Astrocyte (in vitro differentiated cells and primary cell): ENCODE results near the gene KRT5. TPM values are rescaled to one million over a fixed set of nuclear protein-coding genes. Genes with fewer than 3 reads are reported as not detected.

ENCODE experiments used
- DNase-seq: peaks from one replicate; pipeline ENCODE4 v3.0.0-alpha.2; 2010; ENCODE audit warnings: low read depth
- FAIRE-seq: peaks from 2 replicates; lab custom pipeline; 2011; peaks lifted over from hg19 to GRCh38; lab: Jason Lieb, UNC
- H2AFZ ChIP-seq: 2 replicates; pipeline ENCODE4 v1.6.0; 2012; ENCODE audit warnings: low read depth, low read length, inconsistent platforms
- H3K27ac ChIP-seq: 2 replicates; pipeline ENCODE4 v1.5.1; 2011; ENCODE audit warnings: low read depth, low read length, inconsistent platforms
- H3K27me3 ChIP-seq: 2 replicates; pipeline ENCODE4 v1.6.0; 2011; ENCODE audit warnings: low read length, inconsistent platforms; ENCODE audit not compliant: insufficient read depth
- H3K36me3 ChIP-seq: 2 replicates; pipeline ENCODE4 v1.5.1; 2011; ENCODE audit warnings: low read length, inconsistent platforms; ENCODE audit not compliant: insufficient read depth
- H3K4me1 ChIP-seq: 2 replicates; pipeline ENCODE4 v1.5.1; 2011; ENCODE audit warnings: low read length, inconsistent platforms; ENCODE audit not compliant: insufficient read depth
- H3K4me2 ChIP-seq: 2 replicates; pipeline ENCODE4 v1.6.0; 2012; ENCODE audit warnings: low read length, inconsistent platforms
- H3K4me3 ChIP-seq: 2 replicates; pipeline ENCODE4 v1.5.1; 2011; ENCODE audit warnings: low read depth, mild to moderate bottlenecking, low read length, inconsistent platforms; ENCODE audit not compliant: insufficient read depth
- H3K79me2 ChIP-seq: 2 replicates; pipeline ENCODE4 v1.6.0; 2012; ENCODE audit warnings: mild to moderate bottlenecking, low read length, inconsistent platforms; ENCODE audit not compliant: insufficient read depth
- H3K9ac ChIP-seq: 2 replicates; pipeline ENCODE4 v1.6.0; 2012; ENCODE audit warnings: mild to moderate bottlenecking, low read length, inconsistent platforms
- H3K9me3 ChIP-seq: 2 replicates; pipeline ENCODE4 v1.5.1; 2012; ENCODE audit warnings: low read depth, mild to moderate bottlenecking, low read length, inconsistent platforms; ENCODE audit not compliant: insufficient read depth
- H4K20me1 ChIP-seq: 2 replicates; pipeline ENCODE4 v1.6.0; 2012; ENCODE audit warnings: low read length, inconsistent platforms; ENCODE audit not compliant: insufficient read depth
- H3K27ac Mint-ChIP-seq: one replicate; pipeline ENCODE4 v1.8.0; 2021; ENCODE audit warnings: mild to moderate bottlenecking, mixed read lengths; ENCODE audit not compliant: unreplicated experiment
- H3K27me3 Mint-ChIP-seq: one replicate; pipeline ENCODE4 v1.8.0; 2021; ENCODE audit warnings: low read depth, mixed read lengths; ENCODE audit not compliant: unreplicated experiment
- H3K36me3 Mint-ChIP-seq: one replicate; pipeline ENCODE4 v1.8.0; 2021; ENCODE audit warnings: low read depth, mixed read lengths; ENCODE audit not compliant: unreplicated experiment
- H3K4me1 Mint-ChIP-seq: one replicate; pipeline ENCODE4 v1.8.0; 2021; ENCODE audit warnings: low read depth, mixed read lengths; ENCODE audit not compliant: unreplicated experiment
- H3K4me3 Mint-ChIP-seq: one replicate; pipeline ENCODE4 v1.8.0; 2021; ENCODE audit warnings: mild to moderate bottlenecking, moderate library complexity, mixed read lengths; ENCODE audit not compliant: unreplicated experiment
- H3K9me3 Mint-ChIP-seq: one replicate; pipeline ENCODE4 v1.8.0; 2021; ENCODE audit warnings: mild to moderate bottlenecking, mixed read lengths; ENCODE audit not compliant: unreplicated experiment
- EZH2 ChIP-seq: IDR thresholded peaks from 2 replicates; pipeline ENCODE4 v1.6.1; 2012; ENCODE audit warnings: mild to moderate bottlenecking, low read length, inconsistent platforms; ENCODE audit not compliant: insufficient read depth
- total RNA-seq: library from RNA; stranded (reverse); gene quantifications from 2 replicates; pipeline ENCODE4 v1.2.1, GENCODE V29; 2021
- TF ChIP-seq, protein P1 (sequence below): IDR thresholded peaks from 2 replicates; pipeline ENCODE4 v1.5.1; 2011; ENCODE audit warnings: low read depth, mild to moderate bottlenecking, inconsistent platforms, low read length, moderate library complexity; ENCODE audit not compliant: insufficient read depth

Gene KRT5
- total RNA-seq, 1 donor from 2014 or later: 0.25 TPM

DNA sequence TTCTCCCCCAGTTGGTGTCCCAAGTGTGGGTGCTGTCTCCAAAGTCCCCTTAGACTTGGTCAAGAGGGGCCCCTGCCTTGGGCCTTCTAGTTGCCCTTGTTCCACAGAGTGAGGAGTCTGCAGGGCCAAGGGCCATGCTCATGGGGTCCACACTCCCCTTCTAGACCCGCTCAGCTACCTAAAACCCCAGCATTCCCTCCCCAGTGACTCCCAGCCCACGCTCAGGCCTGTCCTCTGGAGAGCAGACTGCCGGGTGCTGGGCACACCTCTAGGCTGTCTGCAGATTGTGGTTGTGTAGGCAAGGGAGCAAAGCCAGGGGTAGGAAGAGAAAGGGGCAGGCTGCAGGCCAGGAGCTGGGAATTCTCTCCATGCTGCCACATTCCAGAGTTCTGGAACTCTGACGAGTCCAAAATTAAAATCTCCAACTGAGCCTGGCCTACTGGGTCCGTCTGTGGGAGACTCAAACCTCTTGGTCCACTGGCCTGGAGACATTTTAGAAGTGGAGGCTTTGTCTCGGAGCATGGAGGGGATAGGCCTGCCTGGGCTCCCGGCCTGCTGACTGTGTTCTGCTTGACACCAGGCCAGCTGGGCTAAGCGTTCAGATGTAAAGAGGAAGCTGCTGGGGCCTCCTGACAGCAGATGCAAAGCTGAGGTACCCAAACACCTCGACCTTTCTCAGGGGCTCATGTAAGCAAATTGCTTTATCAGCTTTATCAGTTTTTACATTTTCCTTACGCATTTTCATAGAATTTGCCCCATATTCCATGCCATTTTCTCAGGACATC, 13.7 kb upstream of the KRT5 start:
- no peaks in the 10 kb centered on the region for H3K36me3 ChIP-seq
- H3K4me1 Mint-ChIP-seq: peaks cover 7% of the 10 kb centered on the region
- no peak overlapping the region for H3K4me3 Mint-ChIP-seq
- H3K27me3 ChIP-seq: no peaks in the 10 kb centered on the region
- H3K36me3 Mint-ChIP-seq: peaks cover 3% of the 10 kb centered on the region
- H3K27me3 Mint-ChIP-seq: peaks cover 38% of the 10 kb centered on the region
- H3K27ac Mint-ChIP-seq: no peak overlapping the region
- no peak overlapping the region for H2AFZ ChIP-seq
- DNase-seq (no peak), FAIRE-seq (no peak)
- no peak overlapping the region for H3K4me3 ChIP-seq
- H3K9me3 ChIP-seq: no peaks in the 10 kb centered on the region
- TF ChIP-seq, protein P1, sequence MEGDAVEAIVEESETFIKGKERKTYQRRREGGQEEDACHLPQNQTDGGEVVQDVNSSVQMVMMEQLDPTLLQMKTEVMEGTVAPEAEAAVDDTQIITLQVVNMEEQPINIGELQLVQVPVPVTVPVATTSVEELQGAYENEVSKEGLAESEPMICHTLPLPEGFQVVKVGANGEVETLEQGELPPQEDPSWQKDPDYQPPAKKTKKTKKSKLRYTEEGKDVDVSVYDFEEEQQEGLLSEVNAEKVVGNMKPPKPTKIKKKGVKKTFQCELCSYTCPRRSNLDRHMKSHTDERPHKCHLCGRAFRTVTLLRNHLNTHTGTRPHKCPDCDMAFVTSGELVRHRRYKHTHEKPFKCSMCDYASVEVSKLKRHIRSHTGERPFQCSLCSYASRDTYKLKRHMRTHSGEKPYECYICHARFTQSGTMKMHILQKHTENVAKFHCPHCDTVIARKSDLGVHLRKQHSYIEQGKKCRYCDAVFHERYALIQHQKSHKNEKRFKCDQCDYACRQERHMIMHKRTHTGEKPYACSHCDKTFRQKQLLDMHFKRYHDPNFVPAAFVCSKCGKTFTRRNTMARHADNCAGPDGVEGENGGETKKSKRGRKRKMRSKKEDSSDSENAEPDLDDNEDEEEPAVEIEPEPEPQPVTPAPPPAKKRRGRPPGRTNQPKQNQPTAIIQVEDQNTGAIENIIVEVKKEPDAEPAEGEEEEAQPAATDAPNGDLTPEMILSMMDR: no peak
- TF ChIP-seq EZH2: no peak
- no peaks in the 10 kb centered on the region for H3K79me2 ChIP-seq
- no peaks in the 10 kb centered on the region for H3K4me1 ChIP-seq
- no peaks in the 10 kb centered on the region for H4K20me1 ChIP-seq
- H3K4me2 ChIP-seq: no peak overlapping the region
- peaks cover 7% of the 10 kb centered on the region for H3K9me3 Mint-ChIP-seq
- H3K9ac ChIP-seq: no peak overlapping the region
- H3K27ac ChIP-seq: no peak overlapping the region

DNA sequence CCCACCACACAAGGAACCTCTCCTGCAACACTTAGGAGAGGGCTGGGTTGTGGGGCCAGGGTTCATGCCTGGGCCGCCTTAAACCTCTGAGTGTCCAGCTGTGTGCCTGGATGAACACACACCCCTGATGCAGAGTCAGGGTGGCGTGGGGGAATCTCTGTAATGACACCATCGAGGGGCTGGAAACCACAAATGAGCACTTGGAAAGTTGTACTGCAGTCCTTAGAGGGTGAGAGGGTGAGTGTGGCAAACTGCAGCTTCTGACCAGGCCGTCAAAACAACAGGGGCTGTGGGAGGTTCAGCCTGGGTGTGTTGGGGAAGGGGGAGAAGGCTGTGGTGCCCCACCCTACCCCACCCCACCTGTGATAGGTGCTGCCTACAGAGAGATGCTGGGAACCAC, 12.4 kb upstream of the KRT5 start:
- Mint-ChIP-seq H3K27me3 (peaks cover 46% of the 10 kb centered on the region), H3K9me3 (peaks cover 8% of the 10 kb centered on the region), H3K4me1 (peaks cover 3% of the 10 kb centered on the region), H3K27ac (no peak overlapping the region), H3K4me3 (no peak overlapping the region), H3K36me3 (peaks cover 3% of the 10 kb centered on the region)
- no peak overlapping the region for H3K27ac ChIP-seq
- no peak overlapping the region for H3K9ac ChIP-seq
- H4K20me1 ChIP-seq: no peaks in the 10 kb centered on the region
- no peak overlapping the region for H2AFZ ChIP-seq
- no peaks in the 10 kb centered on the region for H3K4me1 ChIP-seq
- H3K27me3 ChIP-seq: no peaks in the 10 kb centered on the region
- H3K36me3 ChIP-seq: no peaks in the 10 kb centered on the region
- H3K4me2 ChIP-seq: no peak overlapping the region
- no peak overlapping the region for H3K4me3 ChIP-seq
- no peak for TF ChIP-seq EZH2
- TF ChIP-seq, protein P1: no peak
- DNase-seq: no peak
- H3K79me2 ChIP-seq: no peaks in the 10 kb centered on the region
- no peaks in the 10 kb centered on the region for H3K9me3 ChIP-seq
- no peak for FAIRE-seq
